GM12873 (cell line): ENCODE measurements around the gene DNHD1.

ENCODE experiments used
- CTCF ChIP-seq: IDR thresholded peaks from 2 replicates; pipeline ENCODE4 v1.5.1; 2012; ENCODE audit warnings: low read depth, mild to moderate bottlenecking, moderate library complexity, low read length, control low read depth; ENCODE audit not compliant: insufficient read depth; ENCODE audit errors: missing control alignments

The DNHD1 gene

GRCh38 chr11:6546735-6547134 is 49.7 kb downstream of the DNHD1 start:
- TF ChIP-seq CTCF, result no peak

GRCh38 chr11:6547177-6547576 is 50.1 kb downstream of the DNHD1 start:
- TF ChIP-seq CTCF, result no peak

- no peak for TF ChIP-seq CTCF
Measured at GRCh38 chr11:6548121-6548520, 51.0 kb downstream of the DNHD1 start.

GRCh38 chr11:6548641-6549040 is 51.6 kb downstream of the DNHD1 start:
- TF ChIP-seq CTCF, result no peak

- TF ChIP-seq CTCF, result no peak
Measured at GRCh38 chr11:6553634-6554033, 56.6 kb downstream of the DNHD1 start.

- TF ChIP-seq CTCF, result no peak
Measured at GRCh38 chr11:6554828-6555706, 58.0 kb downstream of the DNHD1 start.

GRCh38 chr11:6556139-6556949 is 59.3 kb downstream of the DNHD1 start:
- TF ChIP-seq CTCF, result no peak
